Measurements from ENCODE around the gene RBKS.

GRCh38 chr2:27799646-27800010 is 90.6 kb downstream of the RBKS start:
- TF ChIP-seq SMAD3 (CRISPR knock-in tag; IDR thresholded peaks at IDR 0.05; ENCODE audit: borderline replicate concordance) = no peak
- TF ChIP-seq, protein P1, sequence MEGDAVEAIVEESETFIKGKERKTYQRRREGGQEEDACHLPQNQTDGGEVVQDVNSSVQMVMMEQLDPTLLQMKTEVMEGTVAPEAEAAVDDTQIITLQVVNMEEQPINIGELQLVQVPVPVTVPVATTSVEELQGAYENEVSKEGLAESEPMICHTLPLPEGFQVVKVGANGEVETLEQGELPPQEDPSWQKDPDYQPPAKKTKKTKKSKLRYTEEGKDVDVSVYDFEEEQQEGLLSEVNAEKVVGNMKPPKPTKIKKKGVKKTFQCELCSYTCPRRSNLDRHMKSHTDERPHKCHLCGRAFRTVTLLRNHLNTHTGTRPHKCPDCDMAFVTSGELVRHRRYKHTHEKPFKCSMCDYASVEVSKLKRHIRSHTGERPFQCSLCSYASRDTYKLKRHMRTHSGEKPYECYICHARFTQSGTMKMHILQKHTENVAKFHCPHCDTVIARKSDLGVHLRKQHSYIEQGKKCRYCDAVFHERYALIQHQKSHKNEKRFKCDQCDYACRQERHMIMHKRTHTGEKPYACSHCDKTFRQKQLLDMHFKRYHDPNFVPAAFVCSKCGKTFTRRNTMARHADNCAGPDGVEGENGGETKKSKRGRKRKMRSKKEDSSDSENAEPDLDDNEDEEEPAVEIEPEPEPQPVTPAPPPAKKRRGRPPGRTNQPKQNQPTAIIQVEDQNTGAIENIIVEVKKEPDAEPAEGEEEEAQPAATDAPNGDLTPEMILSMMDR (IDR thresholded peaks at IDR 0.05) = no peak

All from WTC11 (cell line).